CD4-positive, alpha-beta T cell treated with Interleukin-12 subunit alpha and Interleukin-12 subunit beta, for 1 hour (primary cell): ENCODE results near the gene NOC3L.

Source experiments
- DNase-seq: peaks from one replicate; pipeline ENCODE4 v3.0.0-alpha.2; 2020

The NOC3L gene

DNA sequence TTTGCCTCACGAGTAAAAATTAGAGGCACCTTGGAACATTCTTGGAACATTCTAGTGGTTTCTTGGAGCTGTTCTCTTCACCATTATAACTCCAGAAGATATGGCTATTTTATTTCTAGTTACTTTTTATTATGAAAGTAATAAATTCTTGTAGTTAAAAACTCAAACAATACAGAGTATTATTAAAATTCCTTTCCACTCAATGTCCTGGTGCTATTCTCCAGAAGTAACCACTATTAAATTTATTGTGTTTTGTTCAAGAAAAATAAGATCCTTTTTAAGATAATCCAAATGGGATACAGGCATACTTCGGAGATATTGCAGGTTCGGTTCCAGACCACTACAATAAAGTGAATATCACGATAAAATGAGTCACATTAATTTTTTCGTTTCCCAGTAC is 68.6 kb downstream of the NOC3L start:
- no peak for DNase-seq

DNA sequence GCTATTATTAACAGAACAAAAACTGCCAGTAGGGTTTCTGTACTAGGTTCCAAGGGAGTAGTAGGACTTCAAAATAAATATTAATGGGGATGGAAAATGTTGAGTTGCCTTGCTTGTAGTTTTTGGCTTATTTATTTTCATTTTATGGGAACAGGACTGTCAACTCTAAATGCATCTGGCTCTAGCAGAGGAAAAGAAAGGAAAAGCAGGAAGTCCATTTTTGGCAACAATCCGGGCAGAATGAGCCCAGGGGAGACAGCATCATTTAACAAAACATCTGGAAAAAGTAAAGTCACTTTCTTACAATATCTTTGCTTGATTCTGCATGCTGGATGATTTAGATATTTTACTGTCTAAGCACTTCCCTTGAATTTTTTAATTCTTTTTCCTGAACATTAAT is 69.4 kb downstream of the NOC3L start:
- no peak for DNase-seq

DNA sequence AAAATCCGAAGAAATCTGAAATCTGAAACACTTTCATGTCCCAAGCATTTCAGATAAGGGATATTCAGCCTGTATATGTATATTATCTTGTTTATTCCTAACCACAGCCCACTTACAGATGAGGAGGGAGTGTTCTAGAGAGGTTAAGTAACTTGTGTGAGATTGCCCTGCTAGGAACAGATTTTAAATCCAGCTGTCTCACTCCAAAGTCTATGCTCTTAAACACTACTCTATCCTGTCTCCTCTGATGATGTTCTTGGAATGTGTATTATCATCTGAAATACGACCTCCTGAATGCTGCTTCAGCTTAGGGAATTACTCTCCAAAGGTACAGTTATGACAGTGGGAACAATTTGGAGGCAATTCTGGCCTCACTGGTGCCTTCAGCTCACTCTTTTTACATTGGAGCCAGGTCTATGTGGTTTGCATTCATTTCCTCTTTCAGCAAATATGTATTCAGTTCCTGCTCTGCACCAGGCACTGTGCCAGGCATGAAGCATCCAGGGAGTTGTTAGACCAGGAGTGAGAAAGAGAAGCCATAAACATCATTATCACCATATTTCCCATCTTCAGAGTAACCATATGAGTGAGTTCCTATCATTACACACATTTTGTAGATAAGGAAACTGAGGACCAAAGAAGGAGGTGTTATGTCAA is 70.2 kb downstream of the NOC3L start:
- DNase-seq, result no peak

DNA sequence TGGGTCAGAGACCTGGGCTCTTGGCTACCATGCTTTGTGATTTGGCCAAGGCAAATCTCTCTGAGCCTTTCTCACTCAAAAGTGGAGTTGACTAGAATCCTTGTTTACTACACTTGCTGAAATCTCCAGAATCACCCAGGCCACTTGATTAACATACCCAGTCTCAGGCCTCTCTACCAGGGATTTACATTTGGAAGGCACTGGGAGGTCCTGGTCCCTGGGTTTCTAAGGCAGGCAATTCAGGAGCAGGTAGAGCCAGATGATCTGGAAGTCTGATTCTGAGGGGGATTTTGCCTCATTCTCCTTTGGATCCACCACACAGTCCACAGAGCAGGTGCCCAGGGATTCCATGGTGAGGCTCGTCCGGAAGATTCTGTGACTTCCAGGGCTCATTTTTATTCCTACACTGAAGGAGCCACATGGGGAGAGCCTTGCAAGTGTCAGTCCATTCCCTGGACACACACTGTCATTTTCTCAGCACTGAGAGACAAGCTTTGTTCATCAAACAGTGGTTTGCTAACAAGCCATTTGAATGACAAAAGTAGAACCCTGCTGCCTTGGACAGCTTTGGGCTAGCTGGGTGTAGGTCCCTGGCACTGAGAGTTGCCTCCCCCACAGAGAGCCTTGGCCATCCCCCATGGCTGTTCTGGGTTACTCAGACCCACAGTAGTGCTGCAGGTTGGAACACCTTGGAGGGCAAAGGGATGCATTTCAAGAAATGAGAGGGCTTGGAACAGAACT is 74.2 kb downstream of the NOC3L start:
- no peak for DNase-seq

DNA sequence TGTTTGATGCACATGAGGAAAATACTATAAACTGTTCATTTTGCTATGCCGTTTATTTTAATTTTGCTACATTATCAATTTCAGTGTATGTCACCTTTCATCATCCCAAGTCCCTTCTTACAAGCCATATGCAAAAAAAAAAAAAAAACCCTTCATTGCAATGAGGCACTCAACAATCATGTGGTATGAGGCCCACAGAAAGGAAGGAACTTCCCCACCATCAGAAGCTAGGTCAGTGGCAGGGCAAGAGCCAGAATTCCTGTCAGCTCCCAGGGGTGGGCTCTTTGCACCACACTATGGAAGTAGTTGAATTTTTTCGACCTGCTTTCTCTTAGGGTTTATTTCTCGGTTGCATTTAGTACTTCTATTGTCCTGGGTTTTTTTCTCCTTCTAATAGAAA is 75.4 kb downstream of the NOC3L start:
- DNase-seq, result no peak

DNA sequence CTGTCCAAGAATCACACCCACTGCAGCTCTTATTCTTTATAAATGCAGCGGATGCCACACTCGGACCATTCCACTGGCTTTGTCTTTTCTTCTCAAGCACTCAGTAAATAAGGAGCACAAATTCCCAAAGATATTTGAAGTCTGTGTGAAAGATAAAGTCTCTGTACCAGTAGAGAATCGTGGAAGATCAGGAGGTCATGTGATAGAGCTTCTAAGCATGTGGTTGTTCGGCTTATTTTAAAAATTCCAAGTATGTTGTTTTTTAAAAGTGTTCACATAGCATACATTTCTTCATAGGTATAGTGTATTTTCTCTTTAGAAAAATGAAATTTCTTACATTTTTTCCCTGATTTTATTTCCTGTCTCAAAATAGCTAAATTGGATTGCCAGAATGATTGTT is 75.8 kb downstream of the NOC3L start:
- DNase-seq, result no peak

DNA sequence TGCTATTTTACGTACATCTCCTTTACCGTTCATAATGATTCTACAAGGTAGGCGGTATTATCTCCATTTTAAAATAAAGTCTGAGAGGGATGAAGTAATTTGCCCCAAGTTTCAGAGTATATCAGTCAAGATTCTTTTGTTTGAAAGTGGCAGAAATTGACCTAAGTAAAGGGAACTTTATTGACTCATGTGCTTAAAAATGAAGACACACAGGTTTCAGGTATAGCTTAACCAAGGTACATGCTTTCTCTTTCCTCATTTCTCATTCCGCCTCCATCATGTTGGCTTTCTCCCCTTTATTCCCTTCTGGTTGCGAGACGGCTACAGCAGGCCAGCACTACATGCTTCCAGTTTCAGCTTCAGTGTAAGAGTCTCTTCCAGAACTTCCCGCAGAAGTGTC is 77.5 kb downstream of the NOC3L start:
- no peak for DNase-seq
